GM12878 (cell line): ENCODE data around the gene GPATCH2L.

Experiments used
- POLR2A ChIP-seq: IDR thresholded peaks from 2 replicates; pipeline ENCODE4 v1.6.1; 2011; ENCODE audit warnings: low read depth, mild to moderate bottlenecking, low read length
- SP1 ChIP-seq: IDR thresholded peaks from one replicate; pipeline ENCODE4 v1.6.1; 2011; ENCODE audit warnings: low read depth, low read length
- TAF1 ChIP-seq: IDR thresholded peaks from 2 replicates; pipeline ENCODE4 v1.6.1; 2011; ENCODE audit warnings: mild to moderate bottlenecking, low read depth, low read length, borderline replicate concordance

DNA sequence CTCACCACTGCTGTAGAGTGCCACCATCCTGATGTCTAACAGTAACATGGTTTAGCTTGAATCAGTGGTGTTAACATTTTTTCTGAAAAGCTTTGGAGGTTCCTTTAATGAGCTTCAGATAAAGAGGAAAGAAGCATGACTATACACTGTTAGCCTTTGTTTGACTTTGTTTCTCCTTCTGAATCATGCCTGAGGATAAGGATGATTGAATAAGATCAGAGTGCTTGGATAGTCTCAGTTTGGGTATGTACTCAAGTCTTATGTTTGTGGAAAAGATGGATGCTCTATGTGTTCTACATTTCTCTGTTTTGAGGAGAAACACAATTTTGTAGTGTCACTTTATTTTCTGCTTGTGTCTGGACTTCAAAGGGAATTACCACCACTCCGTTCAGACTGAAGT lies 42.0 kb downstream of the GPATCH2L start:
- no peak for TF ChIP-seq SP1
- TF ChIP-seq POLR2A: no peak
- no peak for TF ChIP-seq TAF1
